Uterus (tissue), 4 donors: ENCODE results near the gene XXYLT1. TPM values are rescaled to one million over a fixed set of nuclear protein-coding genes. Genes with fewer than 3 reads are reported as not detected.
A peak's percentile ranks its signal among the peaks of the same experiment; 100 is the strongest.

Experiments
- DNase-seq, 2 donors: peaks; one replicate each; pipeline ENCODE4 v3.0.0-alpha.2; 2019 to 2020
- H3K27ac ChIP-seq, 2 donors: fragments of 200-600 bp; sonication (generic); 1 replicate in 1 of 2; 2 replicates in 1 of 2; pipeline ENCODE4 v1.5.1; 2016 to 2018
- H3K27me3 ChIP-seq, 2 donors: fragments of 200-600 bp; sonication (generic); one replicate each; pipeline ENCODE4 v1.5.1; 2018 to 2019; ENCODE audit warnings: control low read depth in 1 of 2
- H3K36me3 ChIP-seq, 2 donors: fragments of 200-600 bp; sonication (generic); one replicate each; pipeline ENCODE4 v1.5.1; 2019; ENCODE audit warnings: control low read depth in 1 of 2
- H3K4me1 ChIP-seq, 2 donors: fragments of 200-600 bp; sonication (generic); one replicate each; pipeline ENCODE4 v1.5.1; 2018 to 2019; ENCODE audit warnings: control low read depth in 1 of 2
- H3K4me3 ChIP-seq, 2 donors: fragments of 200-600 bp; sonication (generic); 1 replicate in 1 of 2; 2 replicates in 1 of 2; pipeline ENCODE4 v1.5.1; 2018 to 2019; ENCODE audit warnings: mild to moderate bottlenecking in 1 of 2
- H3K9me3 ChIP-seq, 2 donors: fragments of 200-600 bp; sonication (generic); one replicate each; pipeline ENCODE4 v1.5.1; 2019; ENCODE audit warnings: control low read depth in 1 of 2
- POLR2A ChIP-seq, 2 donors: fragments of 450-650 bp; IDR thresholded peaks; one replicate each; pipeline ENCODE4 v1.6.1; 2016; ENCODE audit warnings: antibody characterized with exemption in 2 of 2, mild to moderate bottlenecking in 1 of 2, moderate library complexity in 1 of 2
- intact Hi-C: fragments of 100-400 bp; cut with DNase I; formaldehyde crosslinking; loops from one replicate; pipeline ENCODE4 v1.15.1; 2023; ENCODE audit warnings: low total_unique reads
- total RNA-seq, 4 donors: library from RNA; depleted of rRNA in 3 of 4; stranded (reverse); fragments of >200 nt in 3 of 4; gene quantifications; one replicate each; pipeline versions ENCODE4 v1.1.0 to v1.2.4, GENCODE V29; 2014 to 2023
- TF ChIP-seq, protein P1 (sequence below), 4 experiments: fragments of 200-600 bp in 2 of 4; fragments of 450-650 bp in 2 of 4; sonication (generic) in 2 of 4; IDR thresholded peaks; one replicate each; pipeline ENCODE4 v1.5.1; 2016 to 2019; ENCODE audit warnings: antibody characterized with exemption in 4 of 4, mild to moderate bottlenecking in 2 of 4, moderate library complexity in 1 of 4
- donor health status: DM: yes; HTN: yes; CAD: no.

Gene XXYLT1
- total RNA-seq, 4 donors from 2014 or later, result 10.6 to 52.5 (median 23.8) TPM

DNA sequence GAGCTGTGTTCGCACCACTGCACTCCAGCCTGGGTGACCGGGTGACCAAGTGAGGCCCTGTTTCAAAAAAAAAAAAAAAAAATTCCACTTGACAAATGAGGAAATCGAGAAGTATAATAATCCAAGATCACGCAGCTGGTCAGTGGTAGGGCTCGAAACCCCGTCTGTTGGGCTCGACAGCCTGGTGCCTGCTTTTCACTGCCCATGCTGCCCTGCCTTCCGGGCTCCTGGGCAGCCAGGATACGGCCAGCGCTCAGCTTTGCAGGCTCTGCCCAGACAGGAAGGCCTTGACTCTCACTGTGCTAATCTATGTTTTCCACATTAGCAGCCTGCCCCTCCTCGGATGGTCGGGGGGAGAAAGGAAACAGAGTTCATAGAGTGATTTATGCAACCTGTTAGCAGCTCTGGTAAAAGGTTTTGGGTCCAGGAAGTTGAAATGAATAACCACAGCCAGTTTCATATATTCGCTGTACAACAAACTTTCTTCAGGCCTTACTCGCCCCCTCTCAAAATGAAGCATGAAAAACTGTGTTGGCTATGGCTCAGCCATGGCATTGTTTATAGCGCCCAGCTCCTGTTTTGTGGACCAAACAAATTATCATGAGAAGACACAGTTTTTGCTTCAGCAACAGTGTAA is 108.8 kb downstream of the XXYLT1 start:
- Histone ChIP-seq H3K36me3 (no peaks in the 10 kb centered on the region), H3K4me3 (no peak overlapping the region), H3K4me1 (no peaks in the 10 kb centered on the region), H3K27ac (peak overlapping the region; percentile 68 to 74), H3K9me3 (no peaks in the 10 kb centered on the region), H3K27me3 (no peaks in the 10 kb centered on the region)
- TF ChIP-seq, protein P1, sequence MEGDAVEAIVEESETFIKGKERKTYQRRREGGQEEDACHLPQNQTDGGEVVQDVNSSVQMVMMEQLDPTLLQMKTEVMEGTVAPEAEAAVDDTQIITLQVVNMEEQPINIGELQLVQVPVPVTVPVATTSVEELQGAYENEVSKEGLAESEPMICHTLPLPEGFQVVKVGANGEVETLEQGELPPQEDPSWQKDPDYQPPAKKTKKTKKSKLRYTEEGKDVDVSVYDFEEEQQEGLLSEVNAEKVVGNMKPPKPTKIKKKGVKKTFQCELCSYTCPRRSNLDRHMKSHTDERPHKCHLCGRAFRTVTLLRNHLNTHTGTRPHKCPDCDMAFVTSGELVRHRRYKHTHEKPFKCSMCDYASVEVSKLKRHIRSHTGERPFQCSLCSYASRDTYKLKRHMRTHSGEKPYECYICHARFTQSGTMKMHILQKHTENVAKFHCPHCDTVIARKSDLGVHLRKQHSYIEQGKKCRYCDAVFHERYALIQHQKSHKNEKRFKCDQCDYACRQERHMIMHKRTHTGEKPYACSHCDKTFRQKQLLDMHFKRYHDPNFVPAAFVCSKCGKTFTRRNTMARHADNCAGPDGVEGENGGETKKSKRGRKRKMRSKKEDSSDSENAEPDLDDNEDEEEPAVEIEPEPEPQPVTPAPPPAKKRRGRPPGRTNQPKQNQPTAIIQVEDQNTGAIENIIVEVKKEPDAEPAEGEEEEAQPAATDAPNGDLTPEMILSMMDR (IDR thresholded peaks at IDR 0.05), result no peak
- TF ChIP-seq POLR2A (IDR thresholded peaks at IDR 0.05), result no peak
- intact Hi-C loops, result no loop called here
- peak in 1 of 2 donors; percentile 59 for DNase-seq

DNA sequence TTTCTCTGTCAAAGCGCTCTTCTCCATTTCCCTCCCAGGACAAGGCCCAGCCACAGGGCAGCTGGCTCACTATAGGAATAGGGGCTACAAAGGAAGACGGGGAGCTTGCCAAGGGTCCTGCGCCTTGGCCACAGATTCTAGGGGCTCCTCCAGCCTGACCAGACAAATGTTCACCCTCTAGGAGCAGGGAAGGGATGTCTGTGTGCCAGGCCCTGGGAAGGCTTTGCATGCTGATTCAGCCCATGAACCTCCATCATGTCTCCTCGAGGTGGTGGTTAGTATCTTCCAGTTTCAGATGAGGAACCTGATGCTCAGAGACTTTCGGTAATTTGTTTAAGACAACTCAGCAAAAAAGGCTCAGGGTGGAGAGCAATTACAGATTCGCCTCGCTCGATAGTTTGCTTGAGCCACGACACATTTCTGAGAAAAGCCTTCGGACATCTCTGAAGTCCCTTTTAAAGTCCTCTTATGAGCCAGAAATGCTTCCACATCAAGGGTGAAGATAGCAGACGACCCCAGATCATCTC is 110.0 kb downstream of the XXYLT1 start:
- Histone ChIP-seq H3K27me3 (no peaks in the 10 kb centered on the region), H3K27ac (peak overlapping the region; percentile 68 to 74), H3K4me1 (no peaks in the 10 kb centered on the region), H3K36me3 (no peaks in the 10 kb centered on the region), H3K9me3 (no peaks in the 10 kb centered on the region), H3K4me3 (no peak overlapping the region)
- intact Hi-C loops, result no loop called here
- TF ChIP-seq, protein P1 (IDR thresholded peaks at IDR 0.05), result no peak
- TF ChIP-seq POLR2A (IDR thresholded peaks at IDR 0.05), result no peak
- no peak for DNase-seq

DNA sequence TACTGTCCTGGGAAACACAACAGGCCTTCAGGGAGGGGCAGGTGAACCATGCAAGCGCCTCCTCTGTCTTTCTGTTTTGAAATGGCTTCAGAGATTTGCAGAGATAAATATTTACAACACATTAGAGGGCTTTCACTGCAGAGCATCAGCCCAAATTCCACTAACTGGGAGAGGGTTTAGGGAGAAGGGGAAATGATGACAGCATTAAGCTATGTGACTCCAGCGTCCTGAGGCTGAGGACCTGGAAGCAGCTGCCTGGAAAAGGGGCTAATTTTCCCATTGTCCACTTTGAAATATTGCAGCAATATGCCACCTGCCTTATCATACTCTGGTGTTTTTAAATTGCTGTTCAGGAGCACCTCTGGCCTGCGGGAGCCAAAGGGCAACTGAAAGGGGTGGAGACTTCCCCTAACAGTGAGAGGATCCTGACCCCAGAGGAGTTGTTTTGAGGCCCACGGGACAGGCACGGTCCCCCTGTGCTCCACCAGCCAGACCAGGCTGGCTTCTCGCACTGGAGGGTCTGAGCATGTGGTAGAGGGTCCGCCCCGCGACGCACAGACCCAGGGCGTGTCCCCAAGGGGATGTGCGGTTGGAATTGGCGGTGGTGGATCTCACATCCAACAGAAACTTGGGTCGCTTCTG is 110.6 kb downstream of the XXYLT1 start:
- Histone ChIP-seq H3K27ac (peak overlapping the region; percentile 68 to 74), H3K4me1 (no peaks in the 10 kb centered on the region)
- intact Hi-C loops, result no loop called here

DNA sequence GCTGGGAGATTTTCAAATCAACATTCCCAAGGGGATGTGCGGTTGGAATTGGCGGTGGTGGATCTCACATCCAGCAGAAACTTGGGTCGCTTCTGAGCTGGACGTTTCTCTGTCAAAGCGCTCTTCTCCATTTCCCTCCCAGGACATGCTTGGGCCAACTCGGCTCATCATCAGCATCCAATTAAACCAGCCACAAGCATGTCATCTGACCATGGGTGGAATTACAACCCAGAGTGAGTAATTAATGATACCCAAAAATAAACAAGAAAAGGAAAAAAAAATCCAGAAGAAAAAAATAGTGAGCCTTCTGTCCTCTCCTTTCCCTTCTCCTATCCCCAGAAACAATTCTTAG is 111.2 kb downstream of the XXYLT1 start:
- no peak for DNase-seq
- TF ChIP-seq, protein P1 (IDR thresholded peaks at IDR 0.05), result no peak
- TF ChIP-seq POLR2A (IDR thresholded peaks at IDR 0.05), result no peak
- Histone ChIP-seq H3K4me1 (peaks cover under 1 to 4% of the 10 kb centered on the region in 2 donors), H3K9me3 (no peaks in the 10 kb centered on the region), H3K27me3 (no peaks in the 10 kb centered on the region), H3K4me3 (no peak overlapping the region), H3K36me3 (no peaks in the 10 kb centered on the region), H3K27ac (peak overlapping the region; percentile 68 to 74)
- intact Hi-C loops, result no loop called here

More for the DNA sequence above, 110.6 kb downstream of the XXYLT1 start:
- Histone ChIP-seq H3K4me3 (no peak overlapping the region), H3K9me3 (no peaks in the 10 kb centered on the region), H3K36me3 (no peaks in the 10 kb centered on the region), H3K27me3 (no peaks in the 10 kb centered on the region)
- TF ChIP-seq, protein P1 (IDR thresholded peaks at IDR 0.05), result no peak
- no peak for TF ChIP-seq POLR2A (IDR thresholded peaks at IDR 0.05)
- DNase-seq, result peak in 1 of 2 donors; percentile 53

DNA sequence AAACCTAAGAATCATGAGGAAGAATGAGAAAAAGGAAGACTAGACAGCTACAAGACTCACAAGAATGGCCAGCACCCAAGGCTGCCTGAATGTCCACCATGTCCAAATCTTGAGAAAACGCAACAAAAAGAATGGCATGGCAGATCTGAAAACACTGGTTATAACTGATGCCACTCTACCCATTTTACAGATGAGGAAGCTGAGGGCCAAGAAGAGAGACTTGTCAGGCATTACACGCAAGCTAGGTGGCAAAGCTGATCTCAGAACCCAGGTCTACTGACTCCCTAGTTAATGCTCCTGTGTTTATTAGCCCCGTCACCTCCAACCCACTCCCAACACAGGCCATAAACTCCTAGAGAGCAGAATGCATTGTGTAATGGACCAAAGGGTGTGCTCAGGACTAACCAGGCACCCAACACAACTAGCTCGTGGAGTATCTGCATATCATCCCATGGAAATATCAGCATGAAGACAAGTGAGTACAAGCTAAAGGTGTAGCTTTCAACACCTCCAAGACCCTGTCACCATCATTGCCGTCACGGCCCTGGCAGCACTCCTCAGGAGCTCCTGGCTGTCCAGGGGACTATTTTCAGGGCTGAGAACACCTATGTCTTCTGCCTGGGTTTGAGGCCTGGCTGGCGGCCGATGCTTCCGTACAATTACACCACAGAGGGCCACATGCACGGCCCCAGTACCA is 111.7 kb downstream of the XXYLT1 start:
- H3K4me3 ChIP-seq, result no peak overlapping the region
- TF ChIP-seq, protein P1 (IDR thresholded peaks at IDR 0.05), result no peak
- TF ChIP-seq POLR2A (IDR thresholded peaks at IDR 0.05), result no peak
- peak overlapping the region; percentile 68 to 74 for H3K27ac ChIP-seq
- peaks cover 5 to 9% of the 10 kb centered on the region in 2 donors for H3K4me1 ChIP-seq
- intact Hi-C loops, result no loop called here
- H3K9me3 ChIP-seq, result no peaks in the 10 kb centered on the region
- no peaks in the 10 kb centered on the region for H3K36me3 ChIP-seq
- no peak for DNase-seq
- no peaks in the 10 kb centered on the region for H3K27me3 ChIP-seq
